ENCODE data around the gene VWA3A. TPM values are rescaled to one million over a fixed set of nuclear protein-coding genes. Genes with fewer than 3 reads are reported as not detected.

VWA3A gene
- total and polyA plus RNA-seq, 2 of the 8 experiments (the other 6 are each of a cell fraction or from before 2014, with no cell fraction given): 0.05 TPM; not detected in 1

GRCh38 chr16:22075043-22075757, 17.1 kb upstream of the VWA3A start:
- no peak overlapping the region for H2BK15ac ChIP-seq (ENCODE audit: low read length)
- H3K79me1 ChIP-seq (ENCODE audit: low read depth, low read length): no peaks in the 10 kb centered on the region
- no peaks in the 10 kb centered on the region for H3K27me3 ChIP-seq (replicated peaks in 1 of 4; ENCODE audit: control insufficient read depth in 3 of 4, extremely low read depth in 1 of 4, insufficient read depth in 3 of 4, low read length in 3 of 4)
- no peak overlapping the region for H3K9ac ChIP-seq (replicated peaks in 1 of 4; ENCODE audit: extremely low read depth in 1 of 4, low read depth in 3 of 4, low read length in 3 of 4)
- H3K23me2 ChIP-seq (ENCODE audit: low read depth, low read length): no peaks in the 10 kb centered on the region
- H3K56ac ChIP-seq (replicated peaks; ENCODE audit: insufficient read length, low read depth, low read length): no peak overlapping the region
- H3K79me2 ChIP-seq (ENCODE audit: control insufficient read depth in 1 of 2, insufficient read depth in 2 of 2, low read length in 2 of 2): peaks cover 0 to 5% of the 10 kb centered on the region in 2 experiments; a peak in 1 of 4 replicates
- H3K27ac ChIP-seq (ENCODE audit: low read depth, low read length): no peak overlapping the region
- H2BK5ac ChIP-seq (ENCODE audit: low read depth, low read length): no peak overlapping the region
- ChIA-PET POLR2A (ENCODE audit: partially characterized antibody) (interaction anchor here (1.0 kb wide), 1 partner anchor 66 kb away, joined by 3 read pairs; no protein-coding TSS in a partner anchor), CTCF (ENCODE audit: partially characterized antibody) (interaction anchor here (1.6 to 6.0 kb wide), 5 partner anchors 9 to 114 kb away, joined by 5 to 247 read pairs (median 51); partner anchors contain the start of genes MOSMO, PDZD9 and VWA3A)
- H3K4me3 ChIP-seq (ENCODE audit: extremely low read depth in 1 of 4, insufficient read depth in 2 of 4, low read depth in 3 of 4, low read length in 4 of 4): no peak overlapping the region
- no peak overlapping the region for H2AFZ ChIP-seq (ENCODE audit: low read length)
- H2BK20ac ChIP-seq (ENCODE audit: low read length): no peak overlapping the region
- no peak for DNase-seq (ENCODE audit: low read depth in 1 of 2, low spot score in 2 of 2)
- no peaks in the 10 kb centered on the region for H3K4me1 ChIP-seq (replicated peaks in 1 of 4; ENCODE audit: control insufficient read depth in 3 of 4, insufficient read depth in 4 of 4, low read length in 3 of 4)
- no peak overlapping the region for H4K91ac ChIP-seq (replicated peaks; ENCODE audit: insufficient read length, low read length)
- no peak overlapping the region for H3K4me2 ChIP-seq (ENCODE audit: insufficient read depth in 1 of 2, low read depth in 2 of 2, low read length in 2 of 2)
- no peak overlapping the region for H3K23ac ChIP-seq (ENCODE audit: insufficient read length)
- no peak for FAIRE-seq
- 92% methylated on average over 11 of the region's 11 CpGs; no CpG with 5 or more reads in 1 of the 2 experiments for WGBS, 2 experiments (ENCODE audit: extremely low coverage in 1 of 2, insufficient coverage in 1 of 2, insufficient read length in 1 of 2, insufficient replicate concordance in 2 of 2, low coverage in 1 of 2, low lambda C conversion rate in 2 of 2, missing lambda C conversion rate in 1 of 2)
- no peak overlapping the region for H3K4ac ChIP-seq (replicated peaks; ENCODE audit: insufficient read length, low read depth, low read length)
- H4K8ac ChIP-seq (ENCODE audit: extremely low read depth, insufficient read depth, low read length): no peak overlapping the region; the same call in 1 of the 2 replicates
- no peak overlapping the region for H3K18ac ChIP-seq (ENCODE audit: extremely low read depth, low read length)
- no peak overlapping the region for H2BK120ac ChIP-seq (replicated peaks; ENCODE audit: low read depth, low read length)
- no peak overlapping the region for H2BK12ac ChIP-seq (ENCODE audit: low read depth, low read length)
- no peak overlapping the region for H3K14ac ChIP-seq (ENCODE audit: insufficient read length)
- no peaks in the 10 kb centered on the region for H3K9me3 ChIP-seq (ENCODE audit: insufficient read depth in 2 of 2, low read depth in 1 of 2, low read length in 1 of 2)
- no peaks in the 10 kb centered on the region for H3K36me3 ChIP-seq (ENCODE audit: control insufficient read depth in 2 of 4, insufficient read depth in 4 of 4, low read length in 3 of 4)
- H4K20me1 ChIP-seq (replicated peaks in 1 of 2; ENCODE audit: control insufficient read depth in 1 of 2, insufficient read depth in 2 of 2, low read length in 2 of 2): peaks cover 0 to 2% of the 10 kb centered on the region in 2 experiments
- H4K5ac ChIP-seq (ENCODE audit: insufficient read length, low read depth, low read length): no peak overlapping the region
- no peak overlapping the region for H2AK5ac ChIP-seq (ENCODE audit: low read depth, low read length)
- no peak for TF ChIP-seq FOSL1 (IDR thresholded peaks at IDR 0.05; ENCODE audit: insufficient read depth, low read depth, low read length)
- TF ChIP-seq HDAC2 (IDR thresholded peaks at IDR 0.05; ENCODE audit: borderline replicate concordance in 1 of 2, low read depth in 2 of 2, low read length in 2 of 2): no peak
- TF ChIP-seq MAX (IDR thresholded peaks at IDR 0.05): no peak
- TF ChIP-seq SAP30 (IDR thresholded peaks at IDR 0.05; ENCODE audit: insufficient read depth, insufficient replicate concordance, low read length): no peak
- TF ChIP-seq USF2 (IDR thresholded peaks at IDR 0.05; ENCODE audit: low read length): no peak
- TF ChIP-seq SP2 (IDR thresholded peaks at IDR 0.05; ENCODE audit: low read length): no peak
- TF ChIP-seq EGR1 (IDR thresholded peaks at IDR 0.05; ENCODE audit: borderline replicate concordance, low read depth, low read length): no peak
- no peak for TF ChIP-seq RBBP5 (IDR thresholded peaks at IDR 0.05; ENCODE audit: borderline replicate concordance, low read depth, low read length)

Measured in H1 (cell line).